H1 (cell line): ENCODE measurements around the gene PIM1. TPM values are rescaled to one million over a fixed set of nuclear protein-coding genes. Genes with fewer than 3 reads are reported as not detected.

Experiments used
- CTCF ChIA-PET: fragments of 300-600 bp; sonication (Branson Sonifier 250); formaldehyde crosslinking; loops from one replicate; lab custom pipeline; 2021; ENCODE audit not compliant: partially characterized antibody; lab: Charles Lee
- POLR2A ChIA-PET: fragments of 300-600 bp; sonication (Branson Sonifier 250); formaldehyde crosslinking; loops from one replicate; lab custom pipeline; 2021; ENCODE audit warnings: inconsistent platforms; ENCODE audit not compliant: partially characterized antibody; lab: Charles Lee
- DNase-seq, 2 experiments: peaks; one replicate each; pipeline versions ENCODE4 v3.0.0 to v3.0.0-alpha.2; 2010 to 2022; ENCODE audit warnings: low spot score in 2 of 2, low read depth in 1 of 2, mixed read lengths in 1 of 2
- FAIRE-seq: peaks from 2 replicates; lab custom pipeline; 2011; peaks lifted over from hg19 to GRCh38; lab: Jason Lieb, UNC
- H2AFZ ChIP-seq: 2 replicates; pipeline ENCODE4 v1.8.1; 2012; ENCODE audit warnings: low read length, inconsistent platforms
- H2AK5ac ChIP-seq: 2 replicates; pipeline ENCODE4 v1.6.1; 2013; ENCODE audit warnings: low read depth, low read length
- H2BK120ac ChIP-seq: replicated peaks from 2 replicates; pipeline ENCODE3; 2013; ENCODE audit warnings: low read depth, low read length, inconsistent platforms
- H2BK12ac ChIP-seq: 2 replicates; pipeline ENCODE4 v1.6.1; 2013; ENCODE audit warnings: low read depth, low read length
- H2BK15ac ChIP-seq: 2 replicates; pipeline ENCODE4 v1.6.1; 2013; ENCODE audit warnings: low read length
- H2BK20ac ChIP-seq: 2 replicates; pipeline ENCODE4 v1.6.1; 2013; ENCODE audit warnings: low read length
- H2BK5ac ChIP-seq: 2 replicates; pipeline ENCODE4 v1.6.1; 2013; ENCODE audit warnings: low read depth, low read length
- H3K14ac ChIP-seq: 2 replicates; pipeline ENCODE4 v1.6.1; 2013; ENCODE audit warnings: inconsistent platforms; ENCODE audit not compliant: insufficient read length
- H3K18ac ChIP-seq: 2 replicates; pipeline ENCODE4 v1.6.1; 2013; ENCODE audit warnings: low read length; ENCODE audit errors: extremely low read depth
- H3K23ac ChIP-seq: 2 replicates; pipeline ENCODE4 v1.6.1; 2013; ENCODE audit warnings: inconsistent platforms; ENCODE audit not compliant: insufficient read length
- H3K23me2 ChIP-seq: 2 replicates; pipeline ENCODE4 v1.6.1; 2013; ENCODE audit warnings: low read depth, low read length
- H3K27ac ChIP-seq: 2 replicates; pipeline ENCODE4 v1.6.1; 2011; ENCODE audit warnings: low read depth, low read length, inconsistent platforms
- H3K27me3 ChIP-seq, 4 experiments: replicated peaks in 1 of 4; 1 replicate in 1 of 4; 2 replicates in 3 of 4; pipeline versions ENCODE4 v1.6.1 to v1.8.1; 2011 to 2013; ENCODE audit warnings: low read length in 3 of 4, mild to moderate bottlenecking in 3 of 4, inconsistent platforms in 2 of 4, mixed read lengths in 2 of 4, moderate library complexity in 1 of 4; ENCODE audit not compliant: control insufficient read depth in 3 of 4, insufficient read depth in 3 of 4; ENCODE audit errors: extremely low read depth in 1 of 4
- H3K36me3 ChIP-seq, 4 experiments: 2 replicates each; pipeline versions ENCODE4 v1.6.1 to v1.8.1; 2011 to 2013; ENCODE audit warnings: mild to moderate bottlenecking in 4 of 4, low read length in 3 of 4, moderate library complexity in 2 of 4, control low read depth in 1 of 4, inconsistent platforms in 1 of 4; ENCODE audit not compliant: insufficient read depth in 4 of 4, control insufficient read depth in 2 of 4
- H3K4ac ChIP-seq: replicated peaks from 2 replicates; pipeline ENCODE3; 2013; ENCODE audit warnings: low read length, low read depth, mixed read lengths, inconsistent platforms; ENCODE audit not compliant: insufficient read length
- H3K4me1 ChIP-seq, 4 experiments: replicated peaks in 1 of 4; 1 replicate in 1 of 4; 2 replicates in 3 of 4; pipeline versions ENCODE4 v1.6.1 to v1.8.1; 2011 to 2013; ENCODE audit warnings: low read length in 3 of 4, inconsistent platforms in 2 of 4, mixed read lengths in 1 of 4; ENCODE audit not compliant: insufficient read depth in 4 of 4, control insufficient read depth in 3 of 4
- H3K4me2 ChIP-seq, 2 experiments: 2 replicates each; pipeline versions ENCODE4 v1.6.1 to v1.8.1; 2011 to 2013; ENCODE audit warnings: low read depth in 2 of 2, low read length in 2 of 2, control low read depth in 1 of 2, inconsistent platforms in 1 of 2, mild to moderate bottlenecking in 1 of 2; ENCODE audit not compliant: insufficient read depth in 1 of 2
- H3K4me3 ChIP-seq, 4 experiments: fragments of 200-600, 300-600 bp in 1 of 4; sonication (generic), shearing (Covaris generic), sonication (Bioruptor Twin) in 1 of 4; 2 replicates each; pipeline versions ENCODE4 v1.5.1 to v1.8.1; 2011 to 2016; ENCODE audit warnings: low read length in 4 of 4, low read depth in 3 of 4, control low read depth in 2 of 4, inconsistent platforms in 2 of 4, mild to moderate bottlenecking in 2 of 4, mixed read lengths in 1 of 4, moderate library complexity in 1 of 4; ENCODE audit not compliant: insufficient read depth in 2 of 4; ENCODE audit errors: extremely low read depth in 1 of 4
- H3K56ac ChIP-seq: replicated peaks from 2 replicates; pipeline ENCODE3; 2013; ENCODE audit warnings: low read depth, mild to moderate bottlenecking, mixed read lengths, low read length, inconsistent platforms; ENCODE audit not compliant: insufficient read length
- H3K79me1 ChIP-seq: 2 replicates; pipeline ENCODE4 v1.6.1; 2013; ENCODE audit warnings: low read depth, low read length, control low read depth
- H3K79me2 ChIP-seq, 2 experiments: 2 replicates each; pipeline versions ENCODE4 v1.6.1 to v1.8.1; 2012 to 2013; ENCODE audit warnings: low read length in 2 of 2, mild to moderate bottlenecking in 2 of 2, inconsistent platforms in 1 of 2; ENCODE audit not compliant: insufficient read depth in 2 of 2, control insufficient read depth in 1 of 2
- H3K9ac ChIP-seq, 4 experiments: replicated peaks in 1 of 4; 1 replicate in 1 of 4; 2 replicates in 3 of 4; pipeline versions ENCODE4 v1.6.1 to v1.8.1; 2011 to 2013; ENCODE audit warnings: low read depth in 3 of 4, low read length in 3 of 4, control low read depth in 2 of 4, mild to moderate bottlenecking in 2 of 4, moderate library complexity in 2 of 4, inconsistent platforms in 1 of 4; ENCODE audit errors: extremely low read depth in 1 of 4
- H3K9me3 ChIP-seq, 2 experiments: 2 replicates each; pipeline versions ENCODE4 v1.6.1 to v1.8.1; 2012 to 2013; ENCODE audit warnings: mild to moderate bottlenecking in 2 of 2, moderate library complexity in 2 of 2, control low read depth in 1 of 2, inconsistent platforms in 1 of 2, low read depth in 1 of 2, low read length in 1 of 2, mixed read lengths in 1 of 2; ENCODE audit not compliant: insufficient read depth in 2 of 2
- H4K20me1 ChIP-seq, 2 experiments: replicated peaks in 1 of 2; 2 replicates each; pipeline versions ENCODE3 to v1.8.1; 2011 to 2013; ENCODE audit warnings: inconsistent platforms in 2 of 2, low read length in 2 of 2, mild to moderate bottlenecking in 1 of 2; ENCODE audit not compliant: insufficient read depth in 2 of 2, control insufficient read depth in 1 of 2
- H4K5ac ChIP-seq: 2 replicates; pipeline ENCODE4 v1.6.1; 2013; ENCODE audit warnings: low read length, low read depth, mixed read lengths, inconsistent platforms; ENCODE audit not compliant: insufficient read length
- H4K8ac ChIP-seq: 2 replicates; pipeline ENCODE4 v1.8.0; 2013; ENCODE audit warnings: mild to moderate bottlenecking, moderate library complexity, low read length, inconsistent platforms; ENCODE audit not compliant: insufficient read depth; ENCODE audit errors: extremely low read depth
- H4K91ac ChIP-seq: replicated peaks from 2 replicates; pipeline ENCODE3; 2013; ENCODE audit warnings: low read length, mixed read lengths, inconsistent platforms; ENCODE audit not compliant: insufficient read length
- CTBP2 ChIP-seq: IDR thresholded peaks from 2 replicates; pipeline ENCODE4 v1.7.0; 2011; ENCODE audit warnings: borderline replicate concordance, mild to moderate bottlenecking, moderate library complexity, mixed read lengths, low read length; ENCODE audit not compliant: insufficient read depth, insufficient read length
- JUN ChIP-seq: IDR thresholded peaks from 2 replicates; pipeline ENCODE4 v1.6.1; 2011; ENCODE audit warnings: low read depth, mild to moderate bottlenecking, improper control_type of control experiment, low read length
- SIX5 ChIP-seq: IDR thresholded peaks from 2 replicates; pipeline ENCODE4 v1.6.1; 2011; ENCODE audit warnings: mild to moderate bottlenecking, low read depth, low read length
- SRF ChIP-seq: IDR thresholded peaks from 2 replicates; pipeline ENCODE4 v1.6.1; 2011; ENCODE audit warnings: mild to moderate bottlenecking, low read depth, low read length, moderate library complexity
- YY1 ChIP-seq: IDR thresholded peaks from 2 replicates; pipeline ENCODE4 v1.6.1; 2011; ENCODE audit warnings: low read depth, mild to moderate bottlenecking, low read length
- ZNF274 ChIP-seq: IDR thresholded peaks from 2 replicates; pipeline ENCODE4 v1.7.0; 2012; ENCODE audit warnings: low read length, borderline replicate concordance; ENCODE audit errors: extremely low read depth
- polyA plus RNA-seq, 7 experiments: library from polyadenylated mRNA; depleted of rRNA in 3 of 7; stranded (reverse) in 5 of 7; unstranded in 2 of 7; fragments of >200 nt in 5 of 7; fragments of 200-250 nt in 2 of 7; gene quantifications; 1 replicate in 5 of 7; 2 replicates in 1 of 7; 4 replicates in 1 of 7; pipeline versions ENCODE4 v1.2.1 to v1.2.3, GENCODE V29; 2011 to 2013; ENCODE audit warnings: missing spikeins in 2 of 7, mixed read lengths in 2 of 7
- total RNA-seq: library from RNA; stranded (reverse); fragmentation: NEBNext Ultra II Directional; extraction: Animal tissue kit (Norgen Biotek cat#: 25700); gene quantifications from 2 replicates; pipeline ENCODE4 v1.2.1, GENCODE V29; 2021

The PIM1 gene
- total and polyA plus RNA-seq, 2 of the 8 experiments (the other 6 are each of a cell fraction or from before 2014, with no cell fraction given), result 25.5 to 94.9 TPM

DNA sequence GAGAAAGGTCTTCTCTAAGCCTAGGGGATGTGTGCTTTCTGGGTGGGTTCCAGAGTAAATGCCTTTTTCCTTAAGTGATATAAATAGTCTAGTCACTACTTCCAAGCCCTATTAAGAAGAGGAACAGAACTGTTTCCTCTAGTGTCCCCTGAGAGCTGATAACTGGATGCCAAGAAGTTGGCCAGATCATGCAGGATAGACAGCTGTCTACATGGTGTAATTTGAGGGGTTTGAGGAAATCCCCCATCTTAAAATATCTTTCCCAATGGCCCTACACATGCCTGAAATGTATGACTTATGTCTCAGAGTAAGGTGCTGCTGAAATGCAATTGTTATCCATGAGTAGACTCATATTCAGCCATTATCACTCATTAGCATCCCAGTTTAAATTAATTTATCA is 20.2 kb upstream of the PIM1 start:
- Histone ChIP-seq H2AK5ac (no peak overlapping the region), H3K79me1 (no peaks in the 10 kb centered on the region), H3K14ac (no peak overlapping the region), H2AFZ (no peak overlapping the region), H3K79me2 (no peaks in the 10 kb centered on the region), H4K20me1 (no peaks in the 10 kb centered on the region), H2BK5ac (no peak overlapping the region), H2BK12ac (no peak overlapping the region), H3K56ac (no peak overlapping the region), H2BK20ac (no peak overlapping the region), H3K27me3 (no peaks in the 10 kb centered on the region), H3K18ac (no peak overlapping the region), H3K9me3 (no peaks in the 10 kb centered on the region), H3K9ac (no peak overlapping the region), H3K4me1 (peaks cover 0 to under 1% (median 0%) of the 10 kb centered on the region in 4 experiments; a peak in 2 of 7 replicates), H2BK120ac (no peak overlapping the region), H2BK15ac (no peak overlapping the region), H3K36me3 (no peaks in the 10 kb centered on the region), H3K27ac (no peak overlapping the region), H3K23me2 (no peaks in the 10 kb centered on the region), H4K91ac (no peak overlapping the region), H3K4ac (no peak overlapping the region), H4K8ac (no peak overlapping the region), H3K4me2 (no peak overlapping the region), H3K23ac (no peak overlapping the region), H3K4me3 (no peak overlapping the region), H4K5ac (no peak overlapping the region)
- FAIRE-seq (no peak), DNase-seq (no peak)
- POLR2A ChIA-PET, result interaction anchor here (0.7 to 2.1 kb wide), 6 partner anchors 8 to 22 kb away, joined by 3 to 10 read pairs (median 6); partner anchors contain the start of gene PIM1
- no peak for TF ChIP-seq JUN
- no peak for TF ChIP-seq YY1
- TF ChIP-seq SRF, result no peak
- no peak for TF ChIP-seq SIX5
- TF ChIP-seq ZNF274, result no peak
- TF ChIP-seq CTBP2, result no peak
- CTCF ChIA-PET, result interaction anchor here (1.3 kb wide), 1 partner anchor 61 kb away, joined by 5 read pairs; no protein-coding TSS in a partner anchor
